Measurements from ENCODE around the gene FBXO8. TPM values are rescaled to one million over a fixed set of nuclear protein-coding genes. Genes with fewer than 3 reads are reported as not detected.

FBXO8 gene
- total and polyA plus RNA-seq, 2 of the 4 experiments (the other 2 are of a cell fraction): 11.3 to 25.6 TPM

GRCh38 chr4:174225349-174226049 lies 58.0 kb downstream of the FBXO8 start:
- Histone ChIP-seq H3K9me1 (ENCODE audit: insufficient read depth, low read length) (no peaks in the 10 kb centered on the region), H3K27ac (ENCODE audit: insufficient read depth, low read length) (no peak overlapping the region), H2AK9ac (replicated peaks; ENCODE audit: low read depth, low read length, poor library complexity) (no peak overlapping the region), H4K8ac (ENCODE audit: low read depth in 2 of 2, low read length in 2 of 2) (no peak overlapping the region), H3K27me3 (ENCODE audit: control insufficient read depth, insufficient read depth, low read length) (no peaks in the 10 kb centered on the region; the same call in 1 of the 2 replicates), H3K4me1 (ENCODE audit: control insufficient read depth, insufficient read depth, low read length) (no peaks in the 10 kb centered on the region), H2BK20ac (ENCODE audit: low read depth, low read length) (no peak overlapping the region), H2BK5ac (ENCODE audit: low read depth, low read length, poor library complexity, severe bottlenecking) (no peak overlapping the region), H4K5ac (ENCODE audit: low read depth, low read length) (no peak overlapping the region), H3K4me2 (ENCODE audit: low read depth, low read length) (no peak overlapping the region), H3K56ac (ENCODE audit: extremely low read depth, insufficient read depth, low read length) (no peak overlapping the region), H2AK5ac (ENCODE audit: low read depth, low read length) (no peak overlapping the region), H4K91ac (ENCODE audit: insufficient read depth, low read depth, low read length) (no peak overlapping the region), H3K23ac (ENCODE audit: low read depth, low read length) (no peak overlapping the region), H3K9me3 (ENCODE audit: control insufficient read depth, insufficient read depth, low read length) (no peaks in the 10 kb centered on the region), H4K20me1 (ENCODE audit: insufficient read depth, low read length) (no peaks in the 10 kb centered on the region), H3K4ac (ENCODE audit: low read depth, low read length) (no peak overlapping the region), H2AFZ (replicated peaks; ENCODE audit: low read length, poor library complexity) (no peak overlapping the region), H3K79me1 (ENCODE audit: low read depth in 1 of 2, low read length in 2 of 2) (no peaks in the 10 kb centered on the region), H2BK120ac (ENCODE audit: low read depth, low read length) (no peak overlapping the region), H2BK15ac (ENCODE audit: low read depth, low read length) (no peak overlapping the region), H3K14ac (replicated peaks; ENCODE audit: low read depth, low read length) (no peak overlapping the region), H3K18ac (ENCODE audit: low read depth, low read length) (no peak overlapping the region), H3K36me3 (ENCODE audit: control insufficient read depth, insufficient read depth, low read length) (no peaks in the 10 kb centered on the region), H3K4me3 (ENCODE audit: insufficient read depth, low read depth, low read length) (no peak overlapping the region), H3K9ac (ENCODE audit: low read depth, low read length) (no peak overlapping the region)
- ChIA-PET POLR2A (ENCODE audit: unreplicated experiment) (no interaction called here), CTCF (no interaction called here)
- 67% methylated on average over 3 of the region's 9 CpGs; no CpG with 5 or more reads in 1 of the 2 experiments for WGBS, 2 experiments (ENCODE audit: extremely low coverage in 2 of 2, insufficient read length in 1 of 2)
- no peak for DNase-seq
- in situ Hi-C loops (cut with MboI; ENCODE audit: low sequenced_read_pairs): loop anchor here (10.0 kb wide), 1 partner anchor 89 kb away; no protein-coding TSS in a partner anchor
- TF ChIP-seq MAZ (IDR thresholded peaks at IDR 0.05; ENCODE audit: borderline replicate concordance, low read depth, low read length) (no peak), NFE2L2 (IDR thresholded peaks at IDR 0.05; ENCODE audit: low read depth, low read length) (no peak), SMC3 (IDR thresholded peaks at IDR 0.05; ENCODE audit: low read depth, low read length) (no peak), RFX5 (IDR thresholded peaks at IDR 0.05; ENCODE audit: low read depth, low read length) (no peak), BHLHE40 (IDR thresholded peaks at IDR 0.05; ENCODE audit: low read depth, low read length) (no peak), POLR2A (IDR thresholded peaks at IDR 0.05; ENCODE audit: low read depth, low read length) (no peak)
- TF ChIP-seq, protein P1, sequence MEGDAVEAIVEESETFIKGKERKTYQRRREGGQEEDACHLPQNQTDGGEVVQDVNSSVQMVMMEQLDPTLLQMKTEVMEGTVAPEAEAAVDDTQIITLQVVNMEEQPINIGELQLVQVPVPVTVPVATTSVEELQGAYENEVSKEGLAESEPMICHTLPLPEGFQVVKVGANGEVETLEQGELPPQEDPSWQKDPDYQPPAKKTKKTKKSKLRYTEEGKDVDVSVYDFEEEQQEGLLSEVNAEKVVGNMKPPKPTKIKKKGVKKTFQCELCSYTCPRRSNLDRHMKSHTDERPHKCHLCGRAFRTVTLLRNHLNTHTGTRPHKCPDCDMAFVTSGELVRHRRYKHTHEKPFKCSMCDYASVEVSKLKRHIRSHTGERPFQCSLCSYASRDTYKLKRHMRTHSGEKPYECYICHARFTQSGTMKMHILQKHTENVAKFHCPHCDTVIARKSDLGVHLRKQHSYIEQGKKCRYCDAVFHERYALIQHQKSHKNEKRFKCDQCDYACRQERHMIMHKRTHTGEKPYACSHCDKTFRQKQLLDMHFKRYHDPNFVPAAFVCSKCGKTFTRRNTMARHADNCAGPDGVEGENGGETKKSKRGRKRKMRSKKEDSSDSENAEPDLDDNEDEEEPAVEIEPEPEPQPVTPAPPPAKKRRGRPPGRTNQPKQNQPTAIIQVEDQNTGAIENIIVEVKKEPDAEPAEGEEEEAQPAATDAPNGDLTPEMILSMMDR (conservative IDR thresholded peaks at IDR 0.05; ENCODE audit: low read depth, low read length): no peak
- no peak for ATAC-seq (ENCODE audit: low read depth)
- intact Hi-C loops (cut with micrococcal nuclease): no loop called here
- dilution Hi-C loops (cut with HindIII; ENCODE audit: low sequenced_read_pairs, unreplicated experiment): no loop called here
- no TSS peak for BruUV-seq (replicated peaks)
